GM18499 (cell line): Measurements from ENCODE around the gene IKBKG.
"Not testable (repeated sequence)": the region's sequence is repeated elsewhere in the genome, so short reads cannot be mapped to it uniquely, and the experiment has no call there.

ENCODE experiments used
- ATAC-seq: cut with Tn5 transposase; IDR thresholded peaks from one replicate; pipeline ENCODE4 v1.9.1; 2021; ENCODE audit warnings: moderate number of reproducible peaks; ENCODE audit not compliant: insufficient read depth, unreplicated experiment

The IKBKG gene, protein sequence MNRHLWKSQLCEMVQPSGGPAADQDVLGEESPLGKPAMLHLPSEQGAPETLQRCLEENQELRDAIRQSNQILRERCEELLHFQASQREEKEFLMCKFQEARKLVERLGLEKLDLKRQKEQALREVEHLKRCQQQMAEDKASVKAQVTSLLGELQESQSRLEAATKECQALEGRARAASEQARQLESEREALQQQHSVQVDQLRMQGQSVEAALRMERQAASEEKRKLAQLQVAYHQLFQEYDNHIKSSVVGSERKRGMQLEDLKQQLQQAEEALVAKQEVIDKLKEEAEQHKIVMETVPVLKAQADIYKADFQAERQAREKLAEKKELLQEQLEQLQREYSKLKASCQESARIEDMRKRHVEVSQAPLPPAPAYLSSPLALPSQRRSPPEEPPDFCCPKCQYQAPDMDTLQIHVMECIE

DNA sequence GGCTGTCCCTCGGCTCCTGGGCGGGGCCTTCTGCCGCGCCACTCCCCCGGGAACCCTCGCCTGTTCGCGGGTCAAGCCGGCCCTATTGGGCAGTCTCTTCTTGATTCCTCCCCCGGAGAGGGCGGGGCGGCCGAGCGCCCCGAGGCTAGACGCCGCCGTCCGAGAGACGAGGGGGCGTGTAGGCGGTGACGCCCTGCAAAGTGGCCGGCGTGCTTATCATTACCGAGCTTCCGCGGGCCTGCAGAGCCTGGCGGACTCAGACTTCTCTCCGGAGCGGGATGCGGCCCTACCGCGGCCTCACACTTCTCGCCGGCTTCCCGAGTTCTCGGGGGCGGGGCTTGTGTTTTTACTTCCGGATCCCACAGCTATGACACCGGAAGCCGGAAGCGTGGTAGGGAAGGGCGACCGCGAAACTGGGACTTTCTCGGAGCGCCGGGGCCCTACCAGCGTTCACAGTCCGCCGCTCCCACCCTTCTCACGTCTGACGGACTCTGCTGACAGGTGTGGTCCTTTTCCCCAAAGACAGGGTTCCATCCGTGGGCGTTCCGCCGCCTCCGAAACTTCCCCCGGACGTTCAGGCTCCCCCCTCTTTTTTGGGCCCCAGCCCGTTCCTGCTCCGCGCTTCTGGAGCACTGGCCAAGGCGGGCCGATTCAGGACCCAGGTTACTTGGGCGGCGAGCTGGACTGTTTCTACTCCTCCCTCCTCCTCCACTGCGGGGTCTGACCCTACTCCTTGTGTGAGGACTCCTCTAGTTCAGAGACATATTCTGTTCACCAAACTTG, at the start of gene IKBKG:
Gene IKBKG (plus strand): TSS at position 376 of the 783 bp plus-strand sequence. CDS start 4,383 bp downstream, outside the sequence.
- ATAC-seq = peak; percentile 61

DNA sequence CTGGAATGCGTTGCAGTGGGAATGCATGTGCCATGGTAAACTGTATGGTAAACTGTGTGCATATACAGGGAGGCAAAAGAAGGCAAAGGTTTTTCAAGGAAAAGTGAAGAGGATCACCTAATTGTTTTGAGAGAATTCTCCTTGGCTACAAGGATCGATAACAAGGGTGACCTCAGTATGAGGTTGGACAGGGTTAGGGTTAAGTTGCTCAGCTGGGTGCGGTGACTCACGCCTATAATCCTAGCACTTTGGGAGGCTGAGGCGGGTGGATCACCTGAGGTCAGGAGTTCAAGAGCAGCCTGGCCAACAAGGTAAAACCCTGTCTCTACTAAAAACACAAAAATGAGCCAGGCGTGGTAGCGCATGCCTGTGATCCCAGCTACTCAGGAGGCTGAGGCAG, 46.0 kb upstream of the IKBKG start:
- ATAC-seq = not testable (repeated sequence)

DNA sequence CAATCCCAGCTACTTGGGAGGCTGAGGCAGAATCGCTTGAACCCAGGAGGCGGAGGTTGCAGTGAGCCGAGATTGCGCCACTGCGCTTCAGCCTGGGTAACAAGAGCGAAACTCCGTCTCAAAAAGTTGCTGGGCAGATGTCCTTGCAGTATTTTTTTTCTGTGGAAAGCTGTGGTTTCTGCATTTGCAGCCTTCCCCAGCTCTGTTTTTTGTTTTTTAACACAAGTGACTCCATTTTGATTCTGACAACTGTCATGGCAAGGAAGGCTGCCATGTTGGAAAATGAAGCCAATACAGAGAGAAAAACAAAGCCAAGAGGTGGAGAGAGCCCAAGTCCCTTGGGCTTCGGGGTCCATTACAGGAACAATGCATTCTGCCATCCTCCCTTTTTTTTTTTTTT, 45.3 kb upstream of the IKBKG start:
- no peak for ATAC-seq

- no peak for ATAC-seq
Measured at GRCh38 chrX:154502989-154503388, 44.4 kb upstream of the IKBKG start.

GRCh38 chrX:154505734-154506133, 41.7 kb upstream of the IKBKG start:
- no peak for ATAC-seq

GRCh38 chrX:154506483-154507332, 40.7 kb upstream of the IKBKG start:
- ATAC-seq = no peak

DNA sequence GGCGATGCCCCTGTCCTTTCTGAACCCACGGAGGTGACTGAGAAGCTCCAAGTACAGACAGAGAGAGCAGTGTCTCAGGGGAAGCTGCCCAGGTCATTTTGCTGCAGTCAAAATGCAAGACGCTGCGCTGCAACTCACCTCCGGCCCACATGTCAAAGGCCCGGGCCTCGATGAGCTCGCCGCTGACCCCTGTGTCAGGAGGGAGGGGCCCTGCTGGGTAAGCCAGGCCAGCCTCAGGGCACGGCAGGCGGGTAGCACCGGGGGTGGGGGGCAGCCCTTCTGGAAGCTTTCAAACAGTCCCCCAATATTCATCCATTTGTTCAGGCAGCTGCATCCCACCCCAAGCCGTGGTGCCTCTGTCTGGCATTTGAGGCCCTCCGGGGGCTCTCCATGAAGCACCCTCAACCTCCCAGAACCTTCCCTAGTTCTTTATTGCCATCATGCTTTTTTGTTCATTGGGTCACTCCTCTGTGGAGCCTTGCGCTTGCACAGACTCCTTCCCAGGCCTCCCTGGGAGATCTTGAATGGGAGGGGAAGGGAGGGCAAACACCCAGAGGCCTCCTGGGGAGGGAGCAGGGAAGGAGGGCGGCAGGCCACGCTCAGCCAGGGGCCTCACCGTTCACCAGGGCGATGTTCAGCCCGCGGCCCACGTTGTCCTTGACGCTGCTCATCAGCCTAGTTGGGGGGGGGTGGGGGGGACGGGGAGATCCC, 39.6 kb upstream of the IKBKG start:
- no peak for ATAC-seq

DNA sequence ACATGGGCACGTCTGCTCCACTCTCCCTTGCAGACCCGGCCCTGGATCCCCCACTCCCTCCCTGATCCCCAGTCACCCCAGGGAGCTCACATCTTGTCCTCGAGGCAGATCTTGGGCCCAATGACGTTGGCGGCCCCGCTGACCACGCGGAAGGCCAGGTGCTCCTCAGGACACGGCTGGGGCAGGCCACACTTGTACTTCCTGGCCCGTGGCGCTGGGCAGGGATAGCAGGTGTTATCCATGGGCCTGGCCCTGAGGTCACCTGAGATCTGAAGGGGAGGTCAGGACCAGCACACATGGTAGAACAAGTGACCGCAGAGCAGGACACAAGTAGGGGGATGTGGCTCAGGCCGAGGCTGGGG, 39.1 kb upstream of the IKBKG start:
- no peak for ATAC-seq

- ATAC-seq = no peak
Measured at GRCh38 chrX:154509455-154509854, 38.0 kb upstream of the IKBKG start.

DNA sequence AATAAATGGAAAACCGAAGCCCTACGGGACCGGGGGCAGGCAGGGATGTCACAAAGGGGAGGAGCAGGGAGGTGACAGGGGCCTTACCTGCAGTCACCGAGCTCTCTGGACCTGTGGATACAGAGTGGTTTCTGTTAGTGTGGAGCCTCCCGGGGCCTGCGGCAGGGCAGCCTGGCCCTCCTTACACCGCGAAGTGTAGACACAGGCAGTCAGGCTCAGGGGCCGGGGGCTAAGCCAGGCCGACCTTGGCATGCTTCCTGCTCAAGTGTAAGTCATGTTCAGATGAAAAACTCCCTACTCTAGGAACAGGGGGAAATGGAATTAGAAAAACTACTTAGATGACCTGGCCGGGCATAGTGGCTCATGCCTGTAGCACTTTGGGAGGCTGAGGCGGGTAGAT, 35.7 kb upstream of the IKBKG start:
- ATAC-seq = no peak

DNA sequence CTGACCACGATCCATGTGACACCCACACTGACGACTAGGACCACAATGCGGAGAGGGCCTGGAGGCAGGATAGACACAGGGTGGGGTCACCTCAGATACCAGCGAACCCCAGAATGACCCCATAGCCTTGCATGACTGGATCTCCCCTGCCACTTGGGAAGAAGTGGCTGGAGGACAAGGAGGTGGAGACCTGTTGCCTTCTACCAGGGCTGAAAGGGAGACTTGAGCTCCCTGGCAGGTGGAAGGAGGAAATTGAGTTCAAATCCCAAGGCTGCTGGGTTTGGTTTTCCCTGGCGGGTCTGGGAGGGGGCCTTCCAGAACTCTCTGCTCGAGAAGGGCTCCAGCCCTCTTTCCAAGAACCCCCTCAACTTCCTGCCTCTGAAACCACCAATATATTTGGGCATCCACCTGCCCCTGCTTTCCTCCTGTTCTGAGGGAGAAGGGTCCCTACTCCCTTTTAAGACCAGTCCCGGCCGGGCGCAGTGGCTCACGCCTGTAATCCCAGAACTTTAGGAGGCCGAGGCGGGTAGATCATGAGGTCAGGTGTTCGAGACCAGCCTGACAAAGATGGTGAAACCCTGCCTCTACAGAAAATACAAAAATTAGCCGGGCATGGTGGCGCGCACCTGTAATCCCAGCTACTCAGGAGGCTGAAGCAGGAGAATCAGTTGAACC, 34.4 kb upstream of the IKBKG start:
- no peak for ATAC-seq

DNA sequence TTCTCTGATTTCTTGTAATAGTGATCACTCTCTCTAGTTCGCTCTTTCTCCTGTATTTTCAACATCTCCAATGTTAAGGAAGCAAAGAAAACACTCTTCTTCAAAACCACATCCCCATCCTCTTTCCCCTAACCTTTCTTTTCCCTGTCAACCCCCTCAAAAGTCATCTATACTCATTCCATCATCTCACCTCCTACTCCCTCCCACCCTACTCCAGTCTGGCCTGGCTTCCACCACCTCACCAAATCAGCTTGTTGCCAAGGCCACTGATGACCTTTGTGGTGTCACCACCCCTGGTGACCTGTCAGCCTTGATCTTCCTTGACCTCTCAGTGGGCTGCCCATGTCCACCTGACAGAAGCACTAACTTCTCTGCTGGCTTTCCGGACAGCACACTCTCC, 33.7 kb upstream of the IKBKG start:
- ATAC-seq = no peak

- no peak for ATAC-seq
Measured at GRCh38 chrX:154515090-154515965, 32.1 kb upstream of the IKBKG start.

DNA sequence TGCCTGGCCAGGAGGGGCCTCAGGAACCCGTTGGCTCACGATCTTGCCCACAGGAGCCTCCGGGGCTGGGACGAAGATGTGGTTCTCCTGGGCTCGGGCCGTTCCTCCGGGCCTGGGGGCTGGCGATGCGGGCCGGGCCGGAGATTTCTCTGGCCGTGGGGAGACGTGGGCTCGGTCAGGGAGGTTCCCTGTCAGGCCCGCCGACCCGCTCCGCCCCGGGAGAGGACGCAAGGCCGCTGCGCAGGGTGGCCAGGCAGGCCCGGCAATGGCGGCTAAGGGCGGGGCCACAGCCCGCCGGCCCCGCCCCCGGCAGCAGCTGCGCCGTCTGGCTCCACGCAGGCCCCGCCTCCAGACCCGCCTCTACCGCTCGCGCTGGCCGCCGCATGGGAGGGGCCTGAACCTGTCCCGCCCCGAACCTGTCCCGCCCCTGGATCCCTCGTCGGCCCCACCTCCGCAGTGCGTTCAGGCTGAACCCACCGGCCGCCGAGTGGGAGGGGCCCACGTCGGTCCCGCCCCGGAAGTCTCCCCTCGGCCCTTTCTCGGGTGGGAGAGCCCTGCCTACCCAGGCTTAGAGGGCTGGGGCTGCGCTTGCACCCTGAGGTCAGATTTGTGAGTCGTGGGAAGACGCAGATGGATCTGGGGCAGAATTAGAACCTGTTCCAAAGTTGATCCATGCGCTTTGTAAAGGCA, 31.3 kb upstream of the IKBKG start, which contains the start of gene FAM3A:
Gene FAM3A (minus strand): TSS at position 267 of the 690 bp plus-strand sequence. CDS start 460 bp downstream, outside the sequence.
- ATAC-seq = peak; percentile 55

DNA sequence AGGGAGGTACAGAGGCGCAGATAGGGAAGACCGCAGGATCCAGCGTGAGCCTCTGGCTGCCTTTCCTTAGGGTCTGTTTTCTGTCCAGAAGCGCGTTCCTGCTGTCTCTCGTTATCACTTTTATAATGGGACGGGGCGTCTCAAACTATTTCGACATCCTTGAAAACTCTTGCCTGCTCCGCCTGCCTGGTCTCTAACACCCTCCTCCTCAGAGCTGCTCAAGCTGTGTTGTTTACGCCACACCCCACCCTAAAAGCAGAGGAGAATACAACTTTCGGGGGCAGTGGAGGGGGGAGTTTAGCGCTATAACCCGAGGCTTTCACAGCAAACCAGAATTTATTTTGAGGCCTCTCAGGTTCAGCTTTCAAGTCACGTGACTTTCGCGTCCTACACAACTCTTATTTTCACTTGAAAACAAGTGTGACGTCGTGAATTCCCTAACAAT, 30.7 kb upstream of the IKBKG start:
- no peak for ATAC-seq

DNA sequence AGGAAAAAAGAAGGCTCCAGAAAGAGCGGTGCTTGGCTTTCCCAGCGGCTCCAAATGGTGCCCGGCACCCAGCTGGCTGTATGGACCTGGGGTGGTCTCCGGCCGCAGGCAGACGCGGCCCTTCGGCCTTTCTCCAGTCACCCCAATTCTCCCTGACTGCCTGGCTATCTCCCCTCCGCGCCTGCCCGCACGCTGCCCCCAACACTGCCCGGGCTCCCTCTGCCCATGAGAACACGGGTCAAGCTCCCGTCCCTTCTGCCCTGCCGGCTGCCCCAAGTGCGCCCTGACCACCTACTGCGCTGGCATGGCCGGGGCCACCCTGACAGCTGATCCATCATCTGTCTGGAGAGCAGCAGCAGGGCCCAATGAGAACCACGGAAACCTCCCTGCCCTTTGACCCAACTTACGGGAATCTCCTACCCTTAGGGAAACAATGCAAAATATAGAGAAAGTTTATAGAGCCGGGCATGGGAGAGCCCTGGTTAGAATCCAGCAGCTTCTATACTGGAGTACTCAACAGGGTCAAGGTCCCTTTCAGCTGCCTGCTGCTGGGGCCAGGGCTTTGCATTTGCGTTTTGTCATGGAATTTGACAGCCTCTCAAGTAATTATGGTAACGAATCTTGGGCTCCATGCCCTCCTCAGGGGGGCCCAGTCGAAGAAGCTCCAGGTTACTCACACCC, 30.2 kb upstream of the IKBKG start:
- ATAC-seq = no peak

DNA sequence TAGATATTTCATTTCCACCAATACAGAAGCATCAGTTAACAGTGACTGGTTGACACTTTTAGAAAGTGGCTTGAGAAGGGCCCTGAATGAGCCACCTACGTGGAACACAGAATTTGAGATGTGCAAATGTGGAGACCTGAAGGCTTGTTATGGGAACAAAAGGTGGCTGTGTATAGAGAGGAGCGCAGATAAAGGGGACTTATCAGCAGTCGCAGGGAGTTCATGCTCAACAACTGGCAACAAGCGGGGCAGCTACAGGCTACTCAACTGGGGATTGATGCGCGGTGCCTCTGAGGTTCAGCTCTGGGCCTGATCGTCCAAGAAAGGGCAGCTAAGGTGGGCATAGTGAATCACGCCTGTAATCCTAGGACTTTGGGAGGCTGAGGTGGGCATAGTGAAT, 28.0 kb upstream of the IKBKG start:
- no peak for ATAC-seq
